HepG2 (cell line): ENCODE data around the gene ZBTB22. TPM values are rescaled to one million over a fixed set of nuclear protein-coding genes. Genes with fewer than 3 reads are reported as not detected.

ENCODE experiments used
- AKAP8 ChIP-seq: sonication (generic); formaldehyde crosslinking; IDR thresholded peaks from 2 replicates; pipeline ENCODE4 v1.5.1; 2020; ENCODE audit warnings: mild to moderate bottlenecking, missing genetic modification reagents
- DRAP1 ChIP-seq: IDR thresholded peaks from 2 replicates; pipeline ENCODE4 v1.6.1; 2016; ENCODE audit warnings: missing genetic modification reagents, missing compliant biosample characterization
- ETV6 ChIP-seq: sonication (generic); formaldehyde crosslinking; conservative IDR thresholded peaks from 2 replicates; pipeline ENCODE4 v1.4.0; 2020; ENCODE audit warnings: missing genetic modification reagents
- KDM2A ChIP-seq: sonication (generic); formaldehyde crosslinking; IDR thresholded peaks from 2 replicates; pipeline ENCODE4 v1.4.0; 2020; ENCODE audit warnings: low read depth, missing genetic modification reagents, borderline replicate concordance
- KLF9 ChIP-seq: IDR thresholded peaks from 2 replicates; pipeline ENCODE4 v1.6.1; 2016; ENCODE audit warnings: low read depth
- MTA1 ChIP-seq: sonication (generic); formaldehyde crosslinking; IDR thresholded peaks from 2 replicates; pipeline ENCODE4 v1.4.0; 2020; ENCODE audit warnings: missing genetic modification reagents, mild to moderate bottlenecking, borderline replicate concordance
- MTERF4 ChIP-seq: sonication (generic); formaldehyde crosslinking; IDR thresholded peaks from 2 replicates; pipeline ENCODE4 v1.8.0; 2023; ENCODE audit warnings: mild to moderate bottlenecking, missing genetic modification reagents
- PAWR ChIP-seq: sonication (generic); formaldehyde crosslinking; IDR thresholded peaks from 2 replicates; pipeline ENCODE4 v1.4.0; 2020; ENCODE audit warnings: missing genetic modification reagents, mild to moderate bottlenecking, borderline replicate concordance
- PBX2 ChIP-seq: IDR thresholded peaks from 2 replicates; pipeline ENCODE4 v1.6.1; 2016; ENCODE audit warnings: control low read depth
- POLR2AphosphoS2 ChIP-seq: IDR thresholded peaks from 2 replicates; pipeline ENCODE4 v1.6.1; 2011; ENCODE audit warnings: low read depth, low read length, improper control_type of control experiment
- REST ChIP-seq, 2 experiments: IDR thresholded peaks; 2 replicates each; pipeline ENCODE4 v1.6.1; 2011 to 2012; ENCODE audit warnings: low read length in 2 of 2, borderline replicate concordance in 1 of 2, low read depth in 1 of 2, mild to moderate bottlenecking in 1 of 2, moderate library complexity in 1 of 2
- SKIL ChIP-seq: sonication (generic); formaldehyde crosslinking; IDR thresholded peaks from 2 replicates; pipeline ENCODE4 v1.8.0; 2022; ENCODE audit warnings: missing genetic modification reagents, mild to moderate bottlenecking, moderate library complexity, borderline replicate concordance
- SRY ChIP-seq: sonication (generic); formaldehyde crosslinking; IDR thresholded peaks from 2 replicates; pipeline ENCODE4 v1.8.0; 2022; ENCODE audit warnings: mild to moderate bottlenecking, missing genetic modification reagents
- ZBTB2 ChIP-seq: sonication (generic); formaldehyde crosslinking; IDR thresholded peaks from 2 replicates; pipeline ENCODE4 v1.8.0; 2022; ENCODE audit warnings: low read depth, missing genetic modification reagents
- ZBTB34 ChIP-seq: sonication (generic); formaldehyde crosslinking; IDR thresholded peaks from 2 replicates; pipeline ENCODE4 v1.8.0; 2022; ENCODE audit warnings: mild to moderate bottlenecking, missing genetic modification reagents
- ZNF614 ChIP-seq: IDR thresholded peaks from 2 replicates; pipeline ENCODE4 v1.6.1; 2018; ENCODE audit warnings: missing biosample characterization, missing genetic modification reagents, inconsistent platforms, borderline replicate concordance
- polyA plus RNA-seq, 8 experiments: library from polyadenylated mRNA; depleted of rRNA in 3 of 8; stranded (reverse) in 7 of 8; unstranded in 1 of 8; fragments of >200 nt; fragmentation: Illumina TruSeq in 4 of 8; extraction: Trizol in 4 of 8; gene quantifications; 2 replicates each; pipeline versions ENCODE4 v1.2.1 to v1.2.3, GENCODE V29; 2011 to 2016; ENCODE audit warnings: low read depth in 4 of 8, missing spikeins in 1 of 8, mixed read lengths in 1 of 8; ENCODE audit not compliant: insufficient read depth in 1 of 8
- total RNA-seq, 5 experiments: library from RNA; depleted of rRNA; stranded (reverse); fragments of >200 nt; fragmentation: Illumina TruSeq; extraction: Trizol; gene quantifications; 2 replicates each; pipeline ENCODE4 v1.2.3, GENCODE V29; 2016; ENCODE audit warnings: low read depth in 1 of 5

The ZBTB22 gene
- total and polyA plus RNA-seq, 2 of the 13 experiments (the other 11 are each of a cell fraction or from before 2014, with no cell fraction given): 8.0 to 10.6 TPM

- TF ChIP-seq ZBTB34: no peak
- TF ChIP-seq ZNF614: no peak
- no peak for TF ChIP-seq POLR2AphosphoS2
- no peak for TF ChIP-seq AKAP8 (CRISPR knock-in tag)
- no peak for TF ChIP-seq MTERF4 (CRISPR knock-in tag)
- TF ChIP-seq PAWR (CRISPR knock-in tag): no peak
- no peak; the same call in 1 of the 2 replicates for TF ChIP-seq KLF9 (CRISPR knock-in tag)
- no peak for TF ChIP-seq REST (IDR thresholded peaks at IDR 0.05; ENCODE audit: borderline replicate concordance in 1 of 2, low read depth in 1 of 2, low read length in 2 of 2)
- no peak for TF ChIP-seq PBX2 (CRISPR knock-in tag)
- 0 out of 2 replicates have a peak, but pooled peaks have one; percentile 39 for TF ChIP-seq ETV6 (CRISPR knock-in tag)
- no peak for TF ChIP-seq ZBTB2 (CRISPR knock-in tag)
- TF ChIP-seq DRAP1 (CRISPR knock-in tag): peak; percentile 87; the same call in 1 of the 2 replicates
- TF ChIP-seq SRY: no peak
- no peak for TF ChIP-seq SKIL (CRISPR knock-in tag)
- no peak for TF ChIP-seq MTA1
- TF ChIP-seq KDM2A: peak; percentile 81
Observed at GRCh38 chr6:33317669-33318425, at the start of gene ZBTB22 (continued).
